ENCODE data around the gene SERTAD2. TPM values are rescaled to one million over a fixed set of nuclear protein-coding genes. Genes with fewer than 3 reads are reported as not detected.

SERTAD2 gene
- total and polyA plus RNA-seq, 10 donors = 10.4 to 61.4 (median 41.1) TPM

GRCh38 chr2:64649626-64650025 is 4.1 kb downstream of the SERTAD2 start:
- Histone ChIP-seq H3K36me3 (no peaks in the 10 kb centered on the region), H3K27me3 (replicated peaks in 1 of 7) (no peaks in the 10 kb centered on the region), H3K4me1 (peaks cover 62 to 87% (median 79%) of the 10 kb centered on the region in 6 donors), H3K27ac (peak overlapping the region; percentile 3 to 100 (median 62)), H3K9me3 (no peaks in the 10 kb centered on the region), H3K4me3 (peak overlapping the region in 1 of 8 donors; percentile 42)
- intact Hi-C loops (cut with DNase I; ENCODE audit: low total_unique reads) = loop anchor here (5.0 kb wide), 2 partner anchors 103 to 213 kb away; no protein-coding TSS in a partner anchor
- WGBS, 5 donors = 60 to 70% (median 66%) methylated on average over 5 of the region's 5 CpGs
- TF ChIP-seq, protein P1, sequence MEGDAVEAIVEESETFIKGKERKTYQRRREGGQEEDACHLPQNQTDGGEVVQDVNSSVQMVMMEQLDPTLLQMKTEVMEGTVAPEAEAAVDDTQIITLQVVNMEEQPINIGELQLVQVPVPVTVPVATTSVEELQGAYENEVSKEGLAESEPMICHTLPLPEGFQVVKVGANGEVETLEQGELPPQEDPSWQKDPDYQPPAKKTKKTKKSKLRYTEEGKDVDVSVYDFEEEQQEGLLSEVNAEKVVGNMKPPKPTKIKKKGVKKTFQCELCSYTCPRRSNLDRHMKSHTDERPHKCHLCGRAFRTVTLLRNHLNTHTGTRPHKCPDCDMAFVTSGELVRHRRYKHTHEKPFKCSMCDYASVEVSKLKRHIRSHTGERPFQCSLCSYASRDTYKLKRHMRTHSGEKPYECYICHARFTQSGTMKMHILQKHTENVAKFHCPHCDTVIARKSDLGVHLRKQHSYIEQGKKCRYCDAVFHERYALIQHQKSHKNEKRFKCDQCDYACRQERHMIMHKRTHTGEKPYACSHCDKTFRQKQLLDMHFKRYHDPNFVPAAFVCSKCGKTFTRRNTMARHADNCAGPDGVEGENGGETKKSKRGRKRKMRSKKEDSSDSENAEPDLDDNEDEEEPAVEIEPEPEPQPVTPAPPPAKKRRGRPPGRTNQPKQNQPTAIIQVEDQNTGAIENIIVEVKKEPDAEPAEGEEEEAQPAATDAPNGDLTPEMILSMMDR (IDR thresholded peaks at IDR 0.05 in 8 of 11, conservative IDR thresholded peaks at IDR 0.05 in 3 of 11) = no peak
- TF ChIP-seq POLR2A (IDR thresholded peaks at IDR 0.05) = no peak
- peak in 1 of 3 donors; percentile 51 for TF ChIP-seq POLR2AphosphoS5 (IDR thresholded peaks at IDR 0.05)
- DNase-seq = no peak

GRCh38 chr2:64649013-64649484 is 4.7 kb downstream of the SERTAD2 start:
- Histone ChIP-seq H3K27ac (peak overlapping the region; percentile 3 to 100 (median 62)), H3K36me3 (no peaks in the 10 kb centered on the region), H3K27me3 (replicated peaks in 1 of 7) (no peaks in the 10 kb centered on the region), H3K4me1 (peaks cover 66 to 88% (median 83%) of the 10 kb centered on the region in 6 donors), H3K9me3 (no peaks in the 10 kb centered on the region), H3K4me3 (peak overlapping the region in 1 of 8 donors; percentile 42)
- TF ChIP-seq POLR2A (IDR thresholded peaks at IDR 0.05) (no peak), POLR2AphosphoS5 (IDR thresholded peaks at IDR 0.05) (peak in 1 of 3 donors; percentile 38)
- TF ChIP-seq, protein P1 (IDR thresholded peaks at IDR 0.05 in 8 of 11, conservative IDR thresholded peaks at IDR 0.05 in 3 of 11) = no peak
- WGBS, 5 donors = 69 to 83% (median 70%) methylated on average over 6 of the region's 6 CpGs
- intact Hi-C loops (cut with DNase I; ENCODE audit: low total_unique reads) = loop anchor here (5.0 kb wide), 1 partner anchor 213 kb away; no protein-coding TSS in a partner anchor
- DNase-seq = no peak

DNA sequence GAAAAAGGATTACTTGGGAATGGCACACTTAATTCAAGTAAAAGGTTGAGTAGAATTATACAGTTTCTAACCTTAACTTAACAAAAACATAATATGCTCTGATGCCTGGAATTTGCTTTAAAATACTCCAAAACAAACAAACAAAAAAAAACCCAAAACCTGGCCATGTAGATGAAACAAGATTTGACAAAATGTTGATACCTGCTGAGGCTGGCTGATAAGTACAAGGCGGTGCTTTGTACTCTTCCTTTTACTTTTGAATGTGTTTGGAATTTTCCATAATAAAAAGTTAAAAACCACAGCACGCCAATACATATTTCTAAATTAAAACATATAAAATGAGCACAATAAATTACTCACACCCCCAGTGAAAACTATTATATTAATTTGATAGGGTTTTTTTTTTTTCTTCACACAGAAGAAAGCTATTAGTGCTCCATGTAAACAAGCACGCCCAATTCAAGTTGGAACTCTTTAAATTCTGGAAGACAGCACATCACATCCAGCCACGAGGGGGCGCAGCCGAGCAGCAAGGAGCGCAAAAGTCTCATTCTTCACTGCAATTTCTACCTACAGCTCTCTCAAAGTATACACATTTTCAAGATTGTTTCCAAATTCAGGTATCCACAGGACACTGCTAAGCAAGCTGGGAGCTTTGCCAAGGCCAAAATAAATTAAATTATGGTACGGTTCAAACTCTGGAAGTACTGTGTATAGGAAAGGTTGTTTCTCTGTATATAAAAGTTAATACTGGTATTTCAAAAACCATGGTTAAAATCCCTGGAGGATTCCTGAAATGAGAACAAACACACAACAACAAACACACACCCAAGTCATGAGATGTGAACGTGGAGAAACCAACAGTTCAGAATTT is 7.5 kb downstream of the SERTAD2 start:
- intact Hi-C loops (cut with DNase I; ENCODE audit: low total_unique reads) = loop anchor here (5.0 kb wide), 1 partner anchor 216 kb away; no protein-coding TSS in a partner anchor
- 10 to 16% (median 11%) methylated on average over 9 of the region's 9 CpGs for WGBS, 5 donors

More for the DNA sequence above, 7.5 kb downstream of the SERTAD2 start:
- no peaks in the 10 kb centered on the region for H3K9me3 ChIP-seq
- DNase-seq = peak; percentile 95
- peaks cover 0 to 4% (median 0%) of the 10 kb centered on the region in 6 donors for H3K36me3 ChIP-seq
- H3K4me1 ChIP-seq = peaks cover 65 to 100% (median 97%) of the 10 kb centered on the region in 6 donors
- no peaks in the 10 kb centered on the region for H3K27me3 ChIP-seq (replicated peaks in 1 of 7)
- H3K27ac ChIP-seq = peak overlapping the region in 7 of 8 donors; percentile 90 to 100 (median 92)
- peak overlapping the region in 1 of 8 donors; percentile 68 for H3K4me3 ChIP-seq
- peak in 1 of 3 donors; percentile 66 for TF ChIP-seq POLR2AphosphoS5 (IDR thresholded peaks at IDR 0.05)
- no peak for TF ChIP-seq POLR2A (IDR thresholded peaks at IDR 0.05)
- TF ChIP-seq, protein P1 (IDR thresholded peaks at IDR 0.05 in 8 of 11, conservative IDR thresholded peaks at IDR 0.05 in 3 of 11) = peak; percentile 56 to 94 (median 87)
